Testis (tissue), 2 donors: ENCODE measurements around the gene PKDREJ.

Source experiments
- CTCF ChIP-seq, 3 experiments: fragments of 450-650 bp in 2 of 3; fragments of 200-600 bp in 1 of 3; sonication (generic) in 1 of 3; IDR thresholded peaks; one replicate each; pipeline ENCODE4 v1.5.1; 2016 to 2019; ENCODE audit warnings: antibody characterized with exemption in 3 of 3, mild to moderate bottlenecking in 2 of 3, moderate library complexity in 1 of 3
- POLR2A ChIP-seq: fragments of 450-650 bp; IDR thresholded peaks from one replicate; pipeline ENCODE4 v1.6.1; 2017; ENCODE audit warnings: antibody characterized with exemption, mild to moderate bottlenecking, moderate library complexity

- TF ChIP-seq POLR2A (no peak), CTCF (IDR thresholded peaks at IDR 0.05) (no peak)
These were observed 43.5 kb downstream of the PKDREJ start for GRCh38 chr22:46219636-46220035.
